HG03442 (cell line): ENCODE measurements around the gene ACAT2.
"Not testable (repeated sequence)": the region's sequence is repeated elsewhere in the genome, so short reads cannot be mapped to it uniquely, and the experiment has no call there.

Source experiments
- ATAC-seq: cut with Tn5 transposase; IDR thresholded peaks from one replicate; pipeline ENCODE4 v1.9.1; 2021; ENCODE audit warnings: mild to moderate bottlenecking, moderate library complexity; ENCODE audit not compliant: unreplicated experiment

ACAT2 gene

GRCh38 chr6:159762681-159763293 is 942 bp downstream of the ACAT2 start:
- no peak for ATAC-seq

DNA sequence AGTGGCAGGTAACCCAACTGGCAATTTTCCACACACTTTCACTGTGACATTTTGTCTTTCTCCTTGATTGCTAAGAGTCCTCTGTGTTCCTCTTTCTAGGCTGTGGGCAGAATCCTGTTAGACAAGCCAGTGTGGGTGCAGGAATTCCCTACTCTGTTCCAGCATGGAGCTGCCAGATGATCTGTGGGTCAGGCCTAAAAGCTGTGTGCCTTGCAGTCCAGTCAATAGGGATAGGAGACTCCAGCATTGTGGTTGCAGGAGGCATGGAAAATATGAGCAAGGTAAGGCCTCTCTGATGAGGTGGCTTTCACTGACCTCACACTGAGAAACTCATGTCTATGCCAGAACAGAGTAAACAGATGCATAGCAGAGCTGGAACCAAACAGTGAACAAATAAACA is 5.1 kb downstream of the ACAT2 start:
- no peak for ATAC-seq

- ATAC-seq: no peak
These were observed 7.6 kb downstream of the ACAT2 start for GRCh38 chr6:159769470-159769869.

DNA sequence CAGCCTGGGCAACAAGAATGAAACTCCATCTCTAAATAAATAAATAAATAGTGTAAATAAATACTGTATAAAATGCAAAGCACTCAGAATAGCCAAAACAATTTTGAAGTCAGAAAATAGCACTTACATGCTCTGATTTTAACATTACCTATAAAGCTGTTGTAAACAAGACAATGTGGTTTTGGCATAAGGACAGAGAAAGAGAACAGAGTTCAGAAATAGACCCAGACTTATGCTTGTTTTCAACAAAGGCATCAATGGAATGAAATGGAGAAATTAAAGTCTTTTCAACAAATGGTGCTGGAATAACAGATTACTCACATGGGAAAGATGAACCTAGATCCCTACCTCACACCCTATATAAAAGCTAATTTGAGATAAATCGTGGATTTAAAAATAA is 10.4 kb downstream of the ACAT2 start:
- ATAC-seq: no peak

GRCh38 chr6:159777240-159777904 is 15.5 kb downstream of the ACAT2 start:
- ATAC-seq: no peak

DNA sequence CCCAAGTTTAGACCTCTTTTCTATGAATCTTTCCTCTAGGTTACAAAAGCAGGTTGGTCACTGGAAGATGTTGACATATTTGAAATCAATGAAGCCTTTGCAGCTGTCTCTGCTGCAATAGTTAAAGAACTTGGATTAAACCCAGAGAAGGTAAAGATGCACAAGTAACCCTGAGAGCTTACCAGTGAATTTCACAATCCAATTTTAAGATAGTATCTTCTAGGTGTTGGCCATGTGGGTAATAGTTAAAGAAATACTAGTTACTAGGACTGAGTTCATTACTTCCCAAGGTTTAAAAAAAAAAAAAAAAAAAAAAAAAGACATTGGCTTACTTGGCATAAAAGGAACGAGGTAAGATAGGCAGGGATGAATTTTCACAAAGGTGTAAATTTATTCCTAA is 16.3 kb downstream of the ACAT2 start:
- ATAC-seq: no peak

GRCh38 chr6:159778542-159779103 is 16.8 kb downstream of the ACAT2 start:
- ATAC-seq: no peak

- no peak for ATAC-seq
These were observed 26.4 kb downstream of the ACAT2 start for GRCh38 chr6:159788276-159788675.

DNA sequence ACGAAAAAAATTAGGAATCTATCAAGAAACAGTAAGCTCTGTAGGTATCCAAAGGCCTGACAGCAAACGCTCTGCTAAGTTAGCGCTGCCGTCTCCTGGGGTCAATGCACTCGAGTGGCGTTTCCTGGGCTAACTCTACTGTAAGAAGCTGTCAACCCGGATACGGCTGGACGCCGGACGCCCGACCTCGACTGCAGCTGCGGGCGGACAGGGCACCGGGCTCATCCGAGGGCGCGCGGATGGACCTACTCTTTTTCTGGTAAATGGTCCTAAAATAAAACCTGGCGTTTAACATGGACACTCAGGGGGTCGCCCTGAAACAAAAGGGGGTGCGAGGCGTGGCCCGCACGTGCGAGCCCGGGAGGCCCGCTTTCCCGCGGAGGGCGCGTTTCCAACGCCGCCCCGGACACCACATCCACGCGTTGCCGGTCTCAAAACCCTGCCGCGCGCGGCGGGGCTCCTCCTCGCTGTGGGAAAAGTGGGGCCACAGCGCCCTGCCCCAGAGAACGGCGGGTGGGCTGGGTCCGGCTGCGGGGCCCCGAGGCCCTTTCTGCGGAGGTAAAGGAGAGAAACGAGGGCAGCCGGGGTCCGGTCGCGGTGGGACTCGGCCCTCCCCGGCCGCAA is 27.0 kb downstream of the ACAT2 start:
- no peak for ATAC-seq

DNA sequence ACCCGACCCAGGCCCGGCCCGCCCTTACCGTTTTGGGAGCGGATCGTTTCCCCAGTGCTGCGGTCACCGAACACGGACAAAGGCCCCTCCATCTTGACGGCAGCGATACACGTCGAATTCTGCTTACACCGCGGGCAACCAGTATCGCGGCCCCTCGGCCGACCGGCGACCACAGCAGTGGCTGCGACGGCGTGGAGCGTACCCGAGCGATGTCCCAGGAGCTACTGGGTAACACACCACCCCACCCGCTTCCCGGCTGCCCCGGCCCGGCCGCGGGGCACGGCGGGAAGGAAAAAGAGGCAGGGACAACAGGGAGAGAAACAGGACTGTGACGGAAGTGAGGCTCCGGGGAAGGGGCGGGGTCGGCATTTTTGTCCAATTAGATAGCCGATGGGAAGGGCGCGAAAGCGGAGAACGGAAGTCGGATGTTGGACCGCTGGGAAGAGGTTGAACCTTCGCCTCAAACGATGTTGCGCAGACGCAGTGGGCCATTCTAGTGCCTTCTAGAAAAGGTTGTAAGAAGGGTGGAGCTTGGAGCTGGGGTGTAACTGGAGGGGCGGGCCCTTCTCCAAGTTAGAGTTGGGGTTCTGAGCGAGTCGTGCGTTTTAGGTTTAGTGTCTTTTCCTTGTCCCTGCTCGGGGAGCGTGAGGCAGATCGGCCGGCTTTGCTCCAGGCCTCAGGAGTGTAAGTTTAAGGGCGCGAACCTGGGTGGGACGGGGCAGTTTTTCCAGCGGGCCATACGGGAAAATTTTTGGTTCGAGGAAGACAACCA is 27.7 kb downstream of the ACAT2 start, which contains the start of gene TCP1:
Gene TCP1 (minus strand): TSS at position 226 of the 772 bp plus-strand sequence. CDS start 134 bp downstream, at position 92.
- ATAC-seq: peak; percentile 67

GRCh38 chr6:159790149-159790955 is 28.5 kb downstream of the ACAT2 start, which contains the start of gene MRPL18:
TSS of gene MRPL18 (plus strand) at chr6:159790467. CDS start at chr6:159790588, 121 bp downstream.
- ATAC-seq: peak; percentile 81

DNA sequence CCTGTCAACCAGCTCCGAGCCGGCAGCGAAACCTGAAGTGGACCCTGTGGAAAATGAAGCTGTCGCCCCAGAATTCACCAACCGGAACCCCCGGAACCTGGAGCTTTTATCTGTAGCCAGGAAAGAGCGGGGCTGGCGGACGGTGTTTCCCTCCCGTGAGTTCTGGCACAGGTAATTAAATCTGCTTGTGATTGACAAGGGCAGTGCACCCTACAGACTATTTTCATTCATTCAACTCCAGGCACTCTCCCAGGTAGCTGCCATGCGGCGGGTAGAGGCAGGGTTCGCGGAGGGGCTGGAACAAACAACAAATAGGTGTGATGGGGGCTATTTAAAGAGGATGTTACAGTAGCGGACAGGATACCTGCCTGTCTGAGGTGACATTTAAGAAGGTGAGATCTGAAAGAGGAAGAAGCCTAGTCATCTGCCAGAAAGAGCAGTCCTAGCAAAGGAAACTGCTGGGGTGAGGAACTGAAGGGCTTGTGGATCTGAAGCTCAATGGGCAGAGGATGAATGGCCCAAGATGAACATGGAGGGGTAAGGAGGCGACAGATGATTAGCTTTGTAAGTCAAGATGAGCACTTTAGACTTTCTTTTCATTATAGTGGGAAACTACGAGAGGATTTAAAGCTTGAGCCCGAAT is 29.2 kb downstream of the ACAT2 start:
- no peak for ATAC-seq

GRCh38 chr6:159794976-159795375 is 33.1 kb downstream of the ACAT2 start:
- ATAC-seq: not testable (repeated sequence)

- no peak for ATAC-seq
These were observed 35.7 kb downstream of the ACAT2 start for GRCh38 chr6:159797554-159797953.

- no peak for ATAC-seq
These were observed 38.5 kb downstream of the ACAT2 start, which contains the start of gene PNLDC1 for GRCh38 chr6:159800141-159800865. TSS of gene PNLDC1 (plus strand) at chr6:159800276. CDS start at chr6:159800308, 32 bp downstream.

- ATAC-seq: no peak
These were observed 40.1 kb downstream of the ACAT2 start for GRCh38 chr6:159801935-159802334.

DNA sequence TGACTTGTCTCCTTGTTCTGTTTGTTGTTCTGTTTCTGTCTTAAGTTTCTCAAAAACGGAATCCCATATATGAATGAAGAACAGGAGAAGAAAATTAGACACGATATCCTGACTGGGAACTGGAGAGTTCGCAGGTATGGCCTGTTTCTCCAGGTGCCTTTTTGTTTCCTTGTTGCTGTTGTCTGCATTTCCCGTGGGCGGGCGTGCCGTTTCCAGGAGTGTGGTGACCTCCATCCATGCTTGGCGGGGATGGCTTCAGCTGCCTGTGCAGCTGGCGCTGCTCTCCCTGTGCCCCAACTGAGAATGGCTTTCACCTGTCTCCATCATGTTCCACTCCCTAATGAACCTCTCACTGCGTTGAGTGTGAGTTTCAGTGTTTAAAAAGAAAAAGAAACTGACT is 42.7 kb downstream of the ACAT2 start:
- ATAC-seq: no peak

- ATAC-seq: no peak
These were observed 43.7 kb downstream of the ACAT2 start for GRCh38 chr6:159805440-159806020.
